B cell (primary cell): ENCODE measurements around the gene ZSWIM6. TPM values are rescaled to one million over a fixed set of nuclear protein-coding genes. Genes with fewer than 3 reads are reported as not detected.

Source experiments
- ATAC-seq: fragments of 200-7000 bp; cut with Tn5 transposase; one replicate; pipeline ENCODE4 v1.10.0; 2021; ENCODE audit warnings: low read depth, mild to moderate bottlenecking, moderate number of reproducible peaks, moderate library complexity
- CTCF ChIA-PET: fragments of 350-600 bp; sonication (Branson Sonifier 250); formaldehyde crosslinking; loops from one replicate; lab custom pipeline; 2021; ENCODE audit warnings: antibody characterized with exemption, inconsistent platforms; lab: Charles Lee
- POLR2A ChIA-PET: fragments of 350-600 bp; sonication (Branson Sonifier 250); formaldehyde crosslinking; loops from one replicate; lab custom pipeline; 2021; ENCODE audit warnings: antibody characterized with exemption; lab: Charles Lee
- DNase-seq: peaks from one replicate; pipeline ENCODE4 v3.0.0; 2013
- H2AFZ ChIP-seq: 2 replicates; pipeline ENCODE4 v1.6.1; 2012; ENCODE audit warnings: mild to moderate bottlenecking, low read depth, low read length; ENCODE audit not compliant: insufficient read depth, poor library complexity, severe bottlenecking
- H3K27ac ChIP-seq, 2 donors: 1 replicate in 1 of 2; 2 replicates in 1 of 2; pipeline ENCODE4 v1.5.1; 2012 to 2013; ENCODE audit warnings: low read length in 2 of 2, mild to moderate bottlenecking in 2 of 2, moderate library complexity in 1 of 2
- H3K27me3 ChIP-seq, 4 experiments: fragments of 200-600 bp in 1 of 4; sonication (generic) in 1 of 4; replicated peaks in 1 of 4; 1 replicate in 2 of 4; 2 replicates in 2 of 4; pipeline versions ENCODE4 v1.6.1 to v1.7.0; 2013 to 2016; ENCODE audit warnings: low read length in 3 of 4, mild to moderate bottlenecking in 2 of 4, mixed read lengths in 1 of 4, moderate library complexity in 1 of 4; ENCODE audit not compliant: insufficient read depth in 4 of 4, control insufficient read depth in 3 of 4; ENCODE audit errors: control extremely low read depth in 1 of 4
- H3K36me3 ChIP-seq, 2 experiments: replicated peaks in 1 of 2; 1 replicate in 1 of 2; 2 replicates in 1 of 2; pipeline versions ENCODE4 v1.6.1 to v1.7.1; 2013; ENCODE audit warnings: low read length in 1 of 2; ENCODE audit not compliant: insufficient read depth in 2 of 2, control insufficient read depth in 1 of 2; ENCODE audit errors: control extremely low read depth in 1 of 2, extremely low read depth in 1 of 2
- H3K4me1 ChIP-seq, 2 donors: fragments of 200-600 bp in 1 of 2; sonication (generic) in 1 of 2; 1 replicate in 1 of 2; 2 replicates in 1 of 2; pipeline versions ENCODE4 v1.5.1 to v1.6.1; 2013 to 2017; ENCODE audit warnings: low read length in 2 of 2; ENCODE audit not compliant: control insufficient read depth in 2 of 2, insufficient read depth in 2 of 2
- H3K4me2 ChIP-seq: replicated peaks from 2 replicates; pipeline ENCODE3; 2012; ENCODE audit warnings: mild to moderate bottlenecking, low read depth, low read length; ENCODE audit not compliant: poor library complexity, severe bottlenecking
- H3K4me3 ChIP-seq, 5 experiments: fragments of 200-600 bp in 1 of 5; sonication (generic) in 1 of 5; 1 replicate in 3 of 5; 2 replicates in 2 of 5; pipeline versions ENCODE4 v1.5.1 to v1.7.0; 2011 to 2016; ENCODE audit warnings: low read length in 4 of 5, mild to moderate bottlenecking in 4 of 5, low read depth in 2 of 5, control low read depth in 1 of 5, moderate library complexity in 1 of 5; ENCODE audit not compliant: insufficient read depth in 1 of 5; ENCODE audit errors: control extremely low read depth in 1 of 5, extremely low read depth in 1 of 5
- H3K79me2 ChIP-seq: fragments of 200-600 bp; sonication (generic); one replicate; pipeline ENCODE4 v1.6.0; 2016; ENCODE audit warnings: low read length; ENCODE audit not compliant: control insufficient read depth, insufficient read depth
- H3K9ac ChIP-seq: fragments of 200-600 bp; sonication (generic); 2 replicates; pipeline ENCODE4 v1.6.1; 2017; ENCODE audit warnings: mild to moderate bottlenecking, low read length, moderate library complexity
- H3K9me3 ChIP-seq, 3 donors: one replicate each; pipeline versions ENCODE4 v1.6.1 to v1.7.1; 2013; ENCODE audit warnings: low read length in 2 of 3; ENCODE audit not compliant: control insufficient read depth in 2 of 3, insufficient read depth in 1 of 3; ENCODE audit errors: control extremely low read depth in 1 of 3
- H4K20me1 ChIP-seq: 2 replicates; pipeline ENCODE4 v1.6.0; 2012; ENCODE audit warnings: mild to moderate bottlenecking, low read length; ENCODE audit not compliant: insufficient read depth, control insufficient read depth, poor library complexity, severe bottlenecking
- H3K27ac Mint-ChIP-seq: one replicate; pipeline ENCODE4 v1.8.0; 2021; ENCODE audit warnings: mixed read lengths
- H3K27me3 Mint-ChIP-seq: one replicate; pipeline ENCODE4 v1.8.0; 2021; ENCODE audit warnings: mixed read lengths
- H3K4me1 Mint-ChIP-seq: one replicate; pipeline ENCODE4 v1.8.0; 2021; ENCODE audit warnings: mixed read lengths
- H3K4me3 Mint-ChIP-seq: one replicate; pipeline ENCODE4 v1.8.0; 2021; ENCODE audit warnings: mixed read lengths
- H3K9me3 Mint-ChIP-seq: one replicate; pipeline ENCODE4 v1.8.0; 2022; ENCODE audit warnings: mixed read lengths; ENCODE audit not compliant: insufficient read depth
- EZH2 ChIP-seq: IDR thresholded peaks from 2 replicates; pipeline ENCODE4 v1.6.1; 2012; ENCODE audit warnings: borderline replicate concordance, low read depth, mild to moderate bottlenecking, moderate library complexity, low read length; ENCODE audit not compliant: insufficient read depth, poor library complexity, severe bottlenecking
- WGBS: methylation state at CpG from one replicate; pipeline ENCODE4 v1.1.5; 2013; ENCODE audit warnings: missing lambda C conversion rate; ENCODE audit not compliant: insufficient coverage; 5-methylcytosine and 5-hydroxymethylcytosine counted together
- intact Hi-C: fragments of 100-400 bp; cut with micrococcal nuclease; formaldehyde crosslinking; loops from one replicate; pipeline ENCODE4 v1.10.0; 2022
- polyA plus RNA-seq: library from polyadenylated mRNA; depleted of rRNA; stranded (reverse); fragments of >200 nt; gene quantifications from 2 replicates; pipeline ENCODE4 v1.2.3, GENCODE V29; 2012
- total RNA-seq, 2 donors: library from RNA; stranded (reverse); fragments of 120-200 nt in 1 of 2; gene quantifications; 1 replicate in 1 of 2; 2 replicates in 1 of 2; pipeline versions ENCODE4 v1.2.3 to v1.2.4, GENCODE V29; 2013 to 2022
- TF ChIP-seq, protein P1 (sequence below): fragments of 200-600 bp; IDR thresholded peaks from one replicate; pipeline ENCODE4 v1.8.0; 2022; ENCODE audit warnings: antibody characterized with exemption, mild to moderate bottlenecking

Gene ZSWIM6
- total and polyA plus RNA-seq, 2 donors (not counting 1 experiment from before 2014, with no cell fraction given), result 7.9 to 16.4 TPM

DNA sequence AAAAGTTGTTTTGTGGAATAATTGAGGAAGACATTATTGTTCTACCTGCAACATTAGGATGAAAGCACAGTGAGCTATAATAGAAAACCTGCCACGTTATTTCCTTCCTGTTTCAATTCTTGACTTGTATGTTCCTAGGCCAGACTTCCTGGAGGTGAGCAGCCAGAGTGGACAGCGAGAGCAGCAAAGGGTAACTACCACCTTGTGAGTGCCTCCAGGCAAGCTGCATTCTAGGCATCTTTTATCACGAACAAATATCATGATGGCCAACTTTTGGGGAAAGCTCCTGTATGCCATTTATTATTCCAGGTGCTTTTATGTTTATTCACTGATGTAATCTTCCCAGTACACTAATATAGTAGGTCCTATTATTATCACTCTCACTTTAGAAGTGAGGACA, 34.0 kb upstream of the ZSWIM6 start:
- no peak overlapping the region for H3K4me3 ChIP-seq
- H3K9ac ChIP-seq, result no peak overlapping the region
- H3K4me1 ChIP-seq, result peaks cover 2 to 3% of the 10 kb centered on the region in 2 donors
- Mint-ChIP-seq H3K4me3 (no peak overlapping the region), H3K27me3 (peaks cover 3% of the 10 kb centered on the region), H3K27ac (no peak overlapping the region), H3K9me3 (no peaks in the 10 kb centered on the region), H3K4me1 (peaks cover 6% of the 10 kb centered on the region)
- H4K20me1 ChIP-seq, result no peaks in the 10 kb centered on the region
- intact Hi-C loops, result no loop called here
- H3K36me3 ChIP-seq, result no peaks in the 10 kb centered on the region
- H3K27ac ChIP-seq, result no peak overlapping the region
- H3K9me3 ChIP-seq, result no peaks in the 10 kb centered on the region
- CTCF ChIA-PET, result no interaction called here
- no peaks in the 10 kb centered on the region for H3K27me3 ChIP-seq
- 39% methylated on average over 2 of the region's 3 CpGs for WGBS
- H2AFZ ChIP-seq, result no peak overlapping the region
- TF ChIP-seq, protein P1, sequence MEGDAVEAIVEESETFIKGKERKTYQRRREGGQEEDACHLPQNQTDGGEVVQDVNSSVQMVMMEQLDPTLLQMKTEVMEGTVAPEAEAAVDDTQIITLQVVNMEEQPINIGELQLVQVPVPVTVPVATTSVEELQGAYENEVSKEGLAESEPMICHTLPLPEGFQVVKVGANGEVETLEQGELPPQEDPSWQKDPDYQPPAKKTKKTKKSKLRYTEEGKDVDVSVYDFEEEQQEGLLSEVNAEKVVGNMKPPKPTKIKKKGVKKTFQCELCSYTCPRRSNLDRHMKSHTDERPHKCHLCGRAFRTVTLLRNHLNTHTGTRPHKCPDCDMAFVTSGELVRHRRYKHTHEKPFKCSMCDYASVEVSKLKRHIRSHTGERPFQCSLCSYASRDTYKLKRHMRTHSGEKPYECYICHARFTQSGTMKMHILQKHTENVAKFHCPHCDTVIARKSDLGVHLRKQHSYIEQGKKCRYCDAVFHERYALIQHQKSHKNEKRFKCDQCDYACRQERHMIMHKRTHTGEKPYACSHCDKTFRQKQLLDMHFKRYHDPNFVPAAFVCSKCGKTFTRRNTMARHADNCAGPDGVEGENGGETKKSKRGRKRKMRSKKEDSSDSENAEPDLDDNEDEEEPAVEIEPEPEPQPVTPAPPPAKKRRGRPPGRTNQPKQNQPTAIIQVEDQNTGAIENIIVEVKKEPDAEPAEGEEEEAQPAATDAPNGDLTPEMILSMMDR, result no peak
- TF ChIP-seq EZH2, result no peak
- no peaks in the 10 kb centered on the region for H3K79me2 ChIP-seq
- no peak overlapping the region for H3K4me2 ChIP-seq
- no peak for DNase-seq
- ATAC-seq, result no peak
- POLR2A ChIA-PET, result no interaction called here

GRCh38 chr5:61298580-61298979, 33.5 kb upstream of the ZSWIM6 start:
- intact Hi-C loops, result no loop called here
- no peak overlapping the region for H2AFZ ChIP-seq
- DNase-seq (no peak), ATAC-seq (no peak)
- Mint-ChIP-seq H3K9me3 (no peaks in the 10 kb centered on the region), H3K4me3 (no peak overlapping the region), H3K27ac (no peak overlapping the region), H3K27me3 (peaks cover 3% of the 10 kb centered on the region), H3K4me1 (peaks cover 11% of the 10 kb centered on the region)
- no peaks in the 10 kb centered on the region for H3K79me2 ChIP-seq
- WGBS, result 98% methylated on average over 5 of the region's 6 CpGs
- H3K4me3 ChIP-seq, result no peak overlapping the region
- TF ChIP-seq, protein P1, result no peak
- no peak for TF ChIP-seq EZH2
- POLR2A ChIA-PET, result no interaction called here
- H3K27me3 ChIP-seq, result no peaks in the 10 kb centered on the region
- H3K27ac ChIP-seq, result no peak overlapping the region
- no peaks in the 10 kb centered on the region for H4K20me1 ChIP-seq
- H3K4me1 ChIP-seq, result peaks cover 2 to 6% of the 10 kb centered on the region in 2 donors
- no peak overlapping the region for H3K4me2 ChIP-seq
- CTCF ChIA-PET, result no interaction called here
- H3K9me3 ChIP-seq, result no peaks in the 10 kb centered on the region
- no peak overlapping the region for H3K9ac ChIP-seq
- no peaks in the 10 kb centered on the region for H3K36me3 ChIP-seq
